Ishikawa (cell line): ENCODE measurements around the gene DIP2A.

ENCODE experiments used
- CEBPB ChIP-seq: IDR thresholded peaks from 2 replicates; pipeline ENCODE4 v1.6.1; 2012
- CREB1 ChIP-seq: IDR thresholded peaks from 2 replicates; pipeline ENCODE4 v1.6.1; 2012; ENCODE audit warnings: low read depth
- EGR1 ChIP-seq: IDR thresholded peaks from 2 replicates; pipeline ENCODE4 v1.6.1; 2012
- EP300 ChIP-seq: IDR thresholded peaks from 2 replicates; pipeline ENCODE4 v1.6.1; 2012; ENCODE audit warnings: borderline replicate concordance
- NFIC ChIP-seq: IDR thresholded peaks from 2 replicates; pipeline ENCODE4 v1.6.1; 2012
- RAD21 ChIP-seq: IDR thresholded peaks from 2 replicates; pipeline ENCODE4 v1.6.1; 2012; ENCODE audit warnings: low read depth
- TAF1 ChIP-seq: IDR thresholded peaks from 2 replicates; pipeline ENCODE4 v1.6.1; 2012; ENCODE audit warnings: low read depth, mild to moderate bottlenecking
- TCF12 ChIP-seq: IDR thresholded peaks from 2 replicates; pipeline ENCODE4 v1.6.1; 2012; ENCODE audit warnings: low read depth
- YY1 ChIP-seq: IDR thresholded peaks from 2 replicates; pipeline ENCODE4 v1.6.1; 2012; ENCODE audit warnings: low read depth
- ZBTB7A ChIP-seq: IDR thresholded peaks from 2 replicates; pipeline ENCODE4 v1.6.1; 2012; ENCODE audit warnings: low read depth
- TF ChIP-seq, protein P1 (sequence below): IDR thresholded peaks from 2 replicates; pipeline ENCODE4 v1.6.1; 2012; ENCODE audit warnings: low read depth, mild to moderate bottlenecking
- TF ChIP-seq, protein P2 (sequence below): IDR thresholded peaks from 2 replicates; pipeline ENCODE4 v1.6.1; 2012

DNA sequence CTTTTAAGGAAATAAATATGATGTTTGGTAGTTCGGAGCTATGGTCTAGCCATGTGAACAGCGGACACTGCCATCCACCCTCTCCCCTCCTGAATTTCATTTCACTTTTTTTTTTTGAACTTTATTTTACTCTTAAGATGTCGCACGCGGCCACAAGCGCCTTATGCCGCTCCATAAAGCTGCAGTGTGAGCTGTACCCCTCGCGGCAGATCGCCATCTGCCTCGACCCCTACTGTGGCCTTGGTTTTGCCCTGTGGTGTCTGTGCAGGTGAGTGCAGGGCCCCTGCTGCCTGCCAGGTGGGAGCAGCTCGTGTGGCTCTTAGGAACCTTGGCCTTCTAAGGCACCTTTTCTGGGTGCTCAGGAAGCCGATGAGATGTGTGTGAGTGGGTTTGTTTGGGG, 98.1 kb downstream of the DIP2A start:
- TF ChIP-seq, protein P1, sequence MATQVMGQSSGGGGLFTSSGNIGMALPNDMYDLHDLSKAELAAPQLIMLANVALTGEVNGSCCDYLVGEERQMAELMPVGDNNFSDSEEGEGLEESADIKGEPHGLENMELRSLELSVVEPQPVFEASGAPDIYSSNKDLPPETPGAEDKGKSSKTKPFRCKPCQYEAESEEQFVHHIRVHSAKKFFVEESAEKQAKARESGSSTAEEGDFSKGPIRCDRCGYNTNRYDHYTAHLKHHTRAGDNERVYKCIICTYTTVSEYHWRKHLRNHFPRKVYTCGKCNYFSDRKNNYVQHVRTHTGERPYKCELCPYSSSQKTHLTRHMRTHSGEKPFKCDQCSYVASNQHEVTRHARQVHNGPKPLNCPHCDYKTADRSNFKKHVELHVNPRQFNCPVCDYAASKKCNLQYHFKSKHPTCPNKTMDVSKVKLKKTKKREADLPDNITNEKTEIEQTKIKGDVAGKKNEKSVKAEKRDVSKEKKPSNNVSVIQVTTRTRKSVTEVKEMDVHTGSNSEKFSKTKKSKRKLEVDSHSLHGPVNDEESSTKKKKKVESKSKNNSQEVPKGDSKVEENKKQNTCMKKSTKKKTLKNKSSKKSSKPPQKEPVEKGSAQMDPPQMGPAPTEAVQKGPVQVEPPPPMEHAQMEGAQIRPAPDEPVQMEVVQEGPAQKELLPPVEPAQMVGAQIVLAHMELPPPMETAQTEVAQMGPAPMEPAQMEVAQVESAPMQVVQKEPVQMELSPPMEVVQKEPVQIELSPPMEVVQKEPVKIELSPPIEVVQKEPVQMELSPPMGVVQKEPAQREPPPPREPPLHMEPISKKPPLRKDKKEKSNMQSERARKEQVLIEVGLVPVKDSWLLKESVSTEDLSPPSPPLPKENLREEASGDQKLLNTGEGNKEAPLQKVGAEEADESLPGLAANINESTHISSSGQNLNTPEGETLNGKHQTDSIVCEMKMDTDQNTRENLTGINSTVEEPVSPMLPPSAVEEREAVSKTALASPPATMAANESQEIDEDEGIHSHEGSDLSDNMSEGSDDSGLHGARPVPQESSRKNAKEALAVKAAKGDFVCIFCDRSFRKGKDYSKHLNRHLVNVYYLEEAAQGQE, result no peak
- TF ChIP-seq YY1, result no peak
- TF ChIP-seq TAF1, result no peak
- no peak for TF ChIP-seq EGR1
- no peak for TF ChIP-seq NFIC
- TF ChIP-seq, protein P2, sequence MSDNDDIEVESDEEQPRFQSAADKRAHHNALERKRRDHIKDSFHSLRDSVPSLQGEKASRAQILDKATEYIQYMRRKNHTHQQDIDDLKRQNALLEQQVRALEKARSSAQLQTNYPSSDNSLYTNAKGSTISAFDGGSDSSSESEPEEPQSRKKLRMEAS, result no peak
- TF ChIP-seq CREB1, result no peak
- no peak for TF ChIP-seq ZBTB7A
- TF ChIP-seq CEBPB, result no peak
- TF ChIP-seq RAD21, result no peak
- no peak for TF ChIP-seq EP300
- TF ChIP-seq TCF12, result no peak
